HCT116 (cell line): ENCODE data around the gene LCLAT1. TPM values are rescaled to one million over a fixed set of nuclear protein-coding genes. Genes with fewer than 3 reads are reported as not detected.

Source experiments
- ATAC-seq: fragments of 200-7000 bp; cut with Tn5 transposase; 2 replicates; pipeline ENCODE4 v1.9.1; 2020; ENCODE audit warnings: mild to moderate bottlenecking, moderate library complexity
- BruUV-seq: library from RNA; stranded (reverse); fragments of 400-500 nt; replicated peaks from 2 replicates; lab custom pipeline; 2021; lab: Mats Ljungman, UMichigan
- CTCF ChIA-PET: fragments of 300-600 bp; sonication (Branson Sonifier 250); formaldehyde crosslinking; loops from one replicate; lab custom pipeline; 2021; ENCODE audit warnings: antibody characterized with exemption; lab: Charles Lee
- POLR2A ChIA-PET: fragments of 300-600, 350-600 bp; sonication (Branson Sonifier 250); formaldehyde crosslinking; loops from one replicate; lab custom pipeline; 2021; ENCODE audit warnings: antibody characterized with exemption; lab: Charles Lee
- RAD21 ChIA-PET, 2 experiments: fragments of 300-600 bp; sonication (Branson Sonifier 250); formaldehyde crosslinking; loops; one replicate each; lab custom pipeline; 2023; ENCODE audit warnings: low total read pairs in 2 of 2; ENCODE audit not compliant: uncharacterized antibody in 2 of 2, unreplicated experiment in 2 of 2, low non-redundant PET in 1 of 2; lab: Charles Lee
- DNase-seq: peaks from one replicate; pipeline ENCODE4 v3.0.0-alpha.2; 2010; ENCODE audit warnings: low read depth, low spot score
- H2AFZ ChIP-seq: fragments of 200-600 bp; shearing (Covaris generic), sonication (generic); 2 replicates; pipeline ENCODE4 v1.6.1; 2017; ENCODE audit warnings: low read depth, mixed run types, mixed read lengths, antibody characterized with exemption, low read length; ENCODE audit not compliant: poor library complexity, severe bottlenecking
- H3K27ac ChIP-seq: 2 replicates; pipeline ENCODE4 v1.5.1; 2012; ENCODE audit warnings: low read depth, low read length
- H3K27me3 ChIP-seq: fragments of 200-600 bp; sonication (generic); 2 replicates; pipeline ENCODE4 v1.6.1; 2016; ENCODE audit warnings: mixed run types, low read length, mixed read lengths; ENCODE audit not compliant: insufficient read depth
- H3K36me3 ChIP-seq, 2 experiments: fragments of 200-500 bp in 1 of 2; fragments of 200-600 bp in 1 of 2; sonication (Bioruptor generic) in 1 of 2; sonication (generic) in 1 of 2; 2 replicates each; pipeline versions ENCODE4 v1.5.1 to v1.6.1; 2014 to 2016; ENCODE audit warnings: low read length in 2 of 2, inconsistent platforms in 1 of 2, mixed read lengths in 1 of 2, mixed run types in 1 of 2; ENCODE audit not compliant: insufficient read depth in 2 of 2, control insufficient read depth in 1 of 2
- H3K4me1 ChIP-seq, 2 experiments: fragments of 200-600 bp in 1 of 2; sonication (generic) in 1 of 2; 2 replicates each; pipeline versions ENCODE4 v1.5.1 to v1.6.1; 2012 to 2017; ENCODE audit warnings: low read length in 2 of 2, inconsistent platforms in 1 of 2, mild to moderate bottlenecking in 1 of 2, mixed read lengths in 1 of 2, mixed run types in 1 of 2, moderate library complexity in 1 of 2; ENCODE audit not compliant: insufficient read depth in 2 of 2, control insufficient read depth in 1 of 2
- H3K4me2 ChIP-seq: fragments of 200-600 bp; sonication (generic); 2 replicates; pipeline ENCODE4 v1.6.1; 2017; ENCODE audit warnings: mixed run types, low read length, mixed read lengths
- H3K4me3 ChIP-seq, 2 experiments: fragments of 200-600 bp in 1 of 2; sonication (generic) in 1 of 2; replicated peaks in 1 of 2; 2 replicates each; pipeline ENCODE4 v1.5.1; 2011 to 2016; ENCODE audit warnings: low read length in 2 of 2, control low read depth in 1 of 2, low read depth in 1 of 2, mild to moderate bottlenecking in 1 of 2, mixed read lengths in 1 of 2, mixed run types in 1 of 2
- H3K79me2 ChIP-seq: fragments of 200-600 bp; sonication (generic); 2 replicates; pipeline ENCODE4 v1.6.1; 2017; ENCODE audit warnings: mild to moderate bottlenecking, mixed run types, low read length, moderate library complexity, mixed read lengths; ENCODE audit not compliant: insufficient read depth
- H3K9ac ChIP-seq: fragments of 200-600 bp; sonication (generic); 2 replicates; pipeline ENCODE4 v1.6.1; 2016; ENCODE audit warnings: low read length, mixed read lengths
- H3K9me2 ChIP-seq: fragments of 200-600 bp; sonication (generic), shearing (Covaris generic); 2 replicates; pipeline ENCODE4 v1.6.1; 2017; ENCODE audit warnings: mixed run types, mild to moderate bottlenecking, moderate library complexity; ENCODE audit not compliant: insufficient read depth
- H3K9me3 ChIP-seq, 2 experiments: fragments of 200-500 bp in 1 of 2; fragments of 200-600 bp in 1 of 2; sonication (Bioruptor generic) in 1 of 2; sonication (generic) in 1 of 2; 2 replicates each; pipeline ENCODE4 v1.6.1; 2014 to 2017; ENCODE audit warnings: low read length in 2 of 2, mixed read lengths in 2 of 2, inconsistent platforms in 1 of 2, low read depth in 1 of 2, mild to moderate bottlenecking in 1 of 2, mixed run types in 1 of 2, moderate library complexity in 1 of 2; ENCODE audit not compliant: control insufficient read depth in 1 of 2, insufficient read depth in 1 of 2
- H4K20me1 ChIP-seq: fragments of 200-600 bp; sonication (generic), shearing (Covaris generic); 2 replicates; pipeline ENCODE4 v1.6.1; 2017; ENCODE audit warnings: mixed run types, mild to moderate bottlenecking, moderate library complexity; ENCODE audit not compliant: insufficient read depth
- ATF3 ChIP-seq: IDR thresholded peaks from 2 replicates; pipeline ENCODE4 v1.6.1; 2012
- CBX3 ChIP-seq: IDR thresholded peaks from 2 replicates; pipeline ENCODE4 v1.6.1; 2012; ENCODE audit warnings: low read depth
- CEBPB ChIP-seq: IDR thresholded peaks from 2 replicates; pipeline ENCODE4 v1.6.1; 2012; ENCODE audit warnings: low read depth
- CTCF ChIP-seq, 3 experiments: fragments of 200-600 bp in 1 of 3; sonication (generic) in 1 of 3; IDR thresholded peaks in 2 of 3; conservative IDR thresholded peaks in 1 of 3; 2 replicates each; pipeline ENCODE4 v1.5.1; 2012 to 2017; ENCODE audit warnings: low read depth in 2 of 3, low read length in 2 of 3, antibody characterized with exemption in 1 of 3, borderline replicate concordance in 1 of 3, control low read depth in 1 of 3, mild to moderate bottlenecking in 1 of 3, mixed read lengths in 1 of 3, mixed run types in 1 of 3, moderate library complexity in 1 of 3; ENCODE audit not compliant: insufficient read depth in 1 of 3
- EGR1 ChIP-seq: IDR thresholded peaks from 2 replicates; pipeline ENCODE4 v1.6.1; 2012; ENCODE audit warnings: low read depth
- ELF1 ChIP-seq: IDR thresholded peaks from 2 replicates; pipeline ENCODE4 v1.6.1; 2012; ENCODE audit warnings: low read depth, borderline replicate concordance
- EZH2 ChIP-seq: fragments of 200-600 bp; sonication (generic); IDR thresholded peaks from 2 replicates; pipeline ENCODE4 v1.6.1; 2017; ENCODE audit warnings: antibody characterized with exemption, mixed run types
- EZH2phosphoT487 ChIP-seq: fragments of 200-600 bp; IDR thresholded peaks from 2 replicates; pipeline ENCODE4 v1.6.1; 2018; ENCODE audit warnings: antibody characterized with exemption, borderline replicate concordance
- FOSL1 ChIP-seq: IDR thresholded peaks from 2 replicates; pipeline ENCODE4 v1.6.1; 2012; ENCODE audit warnings: low read depth
- JUND ChIP-seq: IDR thresholded peaks from 2 replicates; pipeline ENCODE4 v1.6.1; 2012
- MAX ChIP-seq: IDR thresholded peaks from 2 replicates; pipeline ENCODE4 v1.6.1; 2012
- POLR2A ChIP-seq: IDR thresholded peaks from 2 replicates; pipeline ENCODE4 v1.7.0; 2011; ENCODE audit warnings: borderline replicate concordance; ENCODE audit not compliant: insufficient read depth, insufficient read length; ENCODE audit errors: extremely low read depth
- POLR2AphosphoS5 ChIP-seq: IDR thresholded peaks from 2 replicates; pipeline ENCODE4 v1.6.1; 2011; ENCODE audit warnings: mild to moderate bottlenecking, low read depth, low read length, moderate library complexity
- RAD21 ChIP-seq: IDR thresholded peaks from 2 replicates; pipeline ENCODE4 v1.6.1; 2012; ENCODE audit warnings: low read depth, mild to moderate bottlenecking
- SIN3A ChIP-seq: IDR thresholded peaks from 2 replicates; pipeline ENCODE4 v1.6.1; 2012; ENCODE audit warnings: low read depth
- SRF ChIP-seq: IDR thresholded peaks from 2 replicates; pipeline ENCODE4 v1.6.1; 2012; ENCODE audit warnings: low read depth
- TCF7L2 ChIP-seq: IDR thresholded peaks from 2 replicates; pipeline ENCODE4 v1.7.0; 2011; ENCODE audit warnings: borderline replicate concordance, inconsistent platforms; ENCODE audit not compliant: insufficient read depth, insufficient read length; ENCODE audit errors: extremely low read depth
- YY1 ChIP-seq: IDR thresholded peaks from 2 replicates; pipeline ENCODE4 v1.6.1; 2011; ENCODE audit warnings: low read length, low read depth, moderate library complexity, mild to moderate bottlenecking; ENCODE audit not compliant: insufficient replicate concordance; ENCODE audit errors: extremely low read depth
- ZFX ChIP-seq: fragments of 450-650 bp; IDR thresholded peaks from 2 replicates; pipeline ENCODE4 v1.6.1; 2017
- ZNF274 ChIP-seq: fragments of 200-500 bp; sonication (Bioruptor generic); IDR thresholded peaks from 2 replicates; pipeline ENCODE4 v1.6.1; 2014; ENCODE audit warnings: mild to moderate bottlenecking, low read depth, low read length, inconsistent platforms
- intact Hi-C: fragments of 100-400 bp; cut with micrococcal nuclease; formaldehyde crosslinking; loops from 2 replicates; pipeline ENCODE4 v1.10.0; 2022
- total RNA-seq: library from RNA; stranded (reverse); gene quantifications from one replicate; pipeline ENCODE4 v1.2.1, GENCODE V29; 2021; ENCODE audit not compliant: unreplicated experiment

Gene LCLAT1
- total RNA-seq, 1 experiment from 2014 or later, result 36.2 TPM

- TF ChIP-seq CTCF (IDR thresholded peaks at IDR 0.05 in 2 of 3, conservative IDR thresholded peaks at IDR 0.05 in 1 of 3; ENCODE audit: borderline replicate concordance in 1 of 3, insufficient read depth in 1 of 3, low read depth in 2 of 3, low read length in 2 of 3) (no peak), MAX (no peak), JUND (no peak), FOSL1 (no peak), ZFX (no peak), ATF3 (no peak), EZH2 (no peak), POLR2AphosphoS5 (no peak), ZNF274 (no peak), CEBPB (no peak), EGR1 (no peak), YY1 (no peak)
These were observed 7.5 kb downstream of the LCLAT1 start (continued) for GRCh38 chr2:30454571-30454970.

- intact Hi-C loops, result no loop called here
- Histone ChIP-seq H2AFZ (no peak overlapping the region), H4K20me1 (peaks cover 11% of the 10 kb centered on the region; the same call in 1 of the 2 replicates), H3K27me3 (no peaks in the 10 kb centered on the region), H3K4me3 (no peak overlapping the region), H3K9me3 (no peaks in the 10 kb centered on the region), H3K9ac (no peak overlapping the region), H3K4me2 (no peak overlapping the region), H3K4me1 (no peaks in the 10 kb centered on the region), H3K27ac (no peak overlapping the region), H3K36me3 (no peaks in the 10 kb centered on the region), H3K79me2 (peaks cover 97% of the 10 kb centered on the region), H3K9me2 (no peaks in the 10 kb centered on the region)
- BruUV-seq, result no TSS peak
- ChIA-PET CTCF (no interaction called here), POLR2A (no interaction called here), RAD21 (no interaction called here)
- ATAC-seq, result no peak
- DNase-seq, result no peak
- no peak for TF ChIP-seq CBX3
- TF ChIP-seq RAD21, result no peak
- no peak for TF ChIP-seq POLR2A
- TF ChIP-seq SIN3A, result no peak
- TF ChIP-seq CEBPB, result no peak
- TF ChIP-seq ZNF274, result no peak
- no peak for TF ChIP-seq ATF3
- TF ChIP-seq EZH2phosphoT487, result no peak
- TF ChIP-seq FOSL1, result no peak
- no peak for TF ChIP-seq EGR1
- TF ChIP-seq ELF1, result no peak
- TF ChIP-seq SRF, result no peak
- no peak for TF ChIP-seq YY1
- no peak for TF ChIP-seq TCF7L2
- TF ChIP-seq MAX, result no peak
- TF ChIP-seq EZH2, result no peak
- no peak for TF ChIP-seq ZFX
- TF ChIP-seq CTCF (IDR thresholded peaks at IDR 0.05 in 2 of 3, conservative IDR thresholded peaks at IDR 0.05 in 1 of 3; ENCODE audit: borderline replicate concordance in 1 of 3, insufficient read depth in 1 of 3, low read depth in 2 of 3, low read length in 2 of 3), result no peak
These were observed 8.2 kb downstream of the LCLAT1 start for GRCh38 chr2:30455114-30455738.
